Mesothelial cell of epicardium (in vitro differentiated cells): ENCODE data around the gene RLF. TPM values are rescaled to one million over a fixed set of nuclear protein-coding genes. Genes with fewer than 3 reads are reported as not detected.

ENCODE experiments used
- DNase-seq, 2 experiments: peaks; one replicate each; pipeline ENCODE4 v3.0.0; 2021; ENCODE audit warnings: low spot score in 2 of 2; ENCODE audit not compliant: unreplicated experiment in 2 of 2
- H3K27ac Mint-ChIP-seq: 2 replicates; pipeline ENCODE4 v1.8.0; 2021; ENCODE audit warnings: mixed read lengths
- H3K27me3 Mint-ChIP-seq: 2 replicates; pipeline ENCODE4 v1.8.0; 2021; ENCODE audit warnings: low read depth, mixed read lengths
- H3K36me3 Mint-ChIP-seq: 2 replicates; pipeline ENCODE4 v1.8.0; 2021; ENCODE audit warnings: mixed read lengths
- H3K4me1 Mint-ChIP-seq: 2 replicates; pipeline ENCODE4 v1.8.0; 2021; ENCODE audit warnings: mixed read lengths
- H3K4me3 Mint-ChIP-seq: 2 replicates; pipeline ENCODE4 v1.8.0; 2021; ENCODE audit warnings: mild to moderate bottlenecking, moderate library complexity, mixed read lengths
- H3K9me3 Mint-ChIP-seq: 2 replicates; pipeline ENCODE4 v1.8.0; 2021; ENCODE audit warnings: mixed read lengths
- CTCF ChIP-seq: fragments of 200-600 bp; sonication (generic); IDR thresholded peaks from one replicate; pipeline ENCODE4 v1.5.0; 2021; ENCODE audit warnings: antibody characterized with exemption; ENCODE audit not compliant: unreplicated experiment
- total RNA-seq: library from RNA; stranded (reverse); gene quantifications from 3 replicates; pipeline ENCODE4 v1.2.1, GENCODE V29; 2021

The RLF gene
- total RNA-seq, 1 donor from 2014 or later: 33.2 TPM

- H3K4me3 Mint-ChIP-seq: peak overlapping the region; percentile 93
- DNase-seq: no peak
- peak overlapping the region; percentile 100 for H3K27ac Mint-ChIP-seq
- no peak for TF ChIP-seq CTCF
- no peaks in the 10 kb centered on the region for H3K27me3 Mint-ChIP-seq
- peaks cover 19% of the 10 kb centered on the region for H3K4me1 Mint-ChIP-seq
- no peaks in the 10 kb centered on the region for H3K9me3 Mint-ChIP-seq
- H3K36me3 Mint-ChIP-seq: peaks cover 7% of the 10 kb centered on the region
Measured at GRCh38 chr1:40256401-40257084, 95.4 kb downstream of the RLF start.

- Mint-ChIP-seq H3K9me3 (no peaks in the 10 kb centered on the region), H3K27ac (peak overlapping the region; percentile 100), H3K4me1 (peaks cover 19% of the 10 kb centered on the region), H3K27me3 (no peaks in the 10 kb centered on the region), H3K36me3 (peaks cover 8% of the 10 kb centered on the region), H3K4me3 (peak overlapping the region; percentile 93)
- DNase-seq: no peak
- TF ChIP-seq CTCF: no peak
Measured at GRCh38 chr1:40257313-40257687, 96.1 kb downstream of the RLF start.

- DNase-seq: peak; percentile 89 to 96
- no peaks in the 10 kb centered on the region for H3K27me3 Mint-ChIP-seq
- no peak for TF ChIP-seq CTCF
- H3K9me3 Mint-ChIP-seq: no peaks in the 10 kb centered on the region
- peaks cover 11% of the 10 kb centered on the region for H3K36me3 Mint-ChIP-seq
- peaks cover 19% of the 10 kb centered on the region for H3K4me1 Mint-ChIP-seq
- peak within 1 kb of the TSS; percentile 93 for H3K4me3 Mint-ChIP-seq
- peak within 1 kb of the TSS; percentile 100 for H3K27ac Mint-ChIP-seq
Measured at GRCh38 chr1:40257688-40258444, 96.7 kb downstream of the RLF start, which contains the start of gene ZMPSTE24. ZMPSTE24 (plus strand) TSS chr1:40258236; CDS start chr1:40258272, 36 bp downstream.

- H3K9me3 Mint-ChIP-seq: no peaks in the 10 kb centered on the region
- H3K36me3 Mint-ChIP-seq: peaks cover 12% of the 10 kb centered on the region
Measured at GRCh38 chr1:40258445-40258769, 97.2 kb downstream of the RLF start.

GRCh38 chr1:40264354-40264781, 103.2 kb downstream of the RLF start:
- TF ChIP-seq CTCF: no peak
- Mint-ChIP-seq H3K27me3 (no peaks in the 10 kb centered on the region), H3K9me3 (no peaks in the 10 kb centered on the region), H3K27ac (no peak overlapping the region), H3K36me3 (peaks cover 25% of the 10 kb centered on the region), H3K4me3 (no peak overlapping the region), H3K4me1 (peaks cover 9% of the 10 kb centered on the region)
- no peak for DNase-seq

More at GRCh38 chr1:40258445-40258769, 97.2 kb downstream of the RLF start:
- H3K27ac Mint-ChIP-seq: peak overlapping the region; percentile 100
- no peaks in the 10 kb centered on the region for H3K27me3 Mint-ChIP-seq
- TF ChIP-seq CTCF: no peak
- peaks cover 19% of the 10 kb centered on the region for H3K4me1 Mint-ChIP-seq
- no peak for DNase-seq
- peak overlapping the region; percentile 93 for H3K4me3 Mint-ChIP-seq
